HepG2 (cell line): ENCODE data around the gene MARCHF6. TPM values are rescaled to one million over a fixed set of nuclear protein-coding genes. Genes with fewer than 3 reads are reported as not detected.

Experiments
- ATAC-seq: fragments of 200-7000 bp; cut with Tn5 transposase; 3 replicates; pipeline ENCODE4 v1.9.1; 2020; ENCODE audit warnings: mild to moderate bottlenecking, moderate library complexity
- BruUV-seq: library from RNA; stranded (reverse); fragments of 400-500 nt; replicated peaks from 2 replicates; lab custom pipeline; 2021; lab: Mats Ljungman, UMichigan
- CTCF ChIA-PET: fragments of 300-600 bp; formaldehyde crosslinking; extraction: SDS; loops from one replicate; lab custom pipeline; 2021; ENCODE audit warnings: low total read pairs, inconsistent platforms, low intra/inter-chr PET ratio; lab: Yijun Ruan, JAX
- POLR2A ChIA-PET: fragments of 350-600 bp; sonication (Branson Sonifier 250); formaldehyde crosslinking; loops from one replicate; lab custom pipeline; 2020; ENCODE audit warnings: antibody characterized with exemption, inconsistent platforms; lab: Yijun Ruan, JAX
- DNase-seq: peaks from one replicate; pipeline ENCODE4 v3.0.0-alpha.2; 2015; ENCODE audit warnings: low spot score
- FAIRE-seq: peaks from 3 replicates; lab custom pipeline; 2011; peaks lifted over from hg19 to GRCh38; lab: Jason Lieb, UNC
- H2AFZ ChIP-seq: one replicate; pipeline ENCODE4 v1.6.1; 2011; ENCODE audit warnings: low read length, inconsistent platforms
- H3K27ac ChIP-seq: fragments of 300-600 bp; 3 replicates; pipeline ENCODE4 v1.8.0; 2011; ENCODE audit warnings: mixed run types, mild to moderate bottlenecking, mixed read lengths, low read length, inconsistent platforms; ENCODE audit not compliant: insufficient read depth; ENCODE audit errors: extremely low read length
- H3K27me3 ChIP-seq, 2 experiments: fragments of 200-600 bp in 1 of 2; 2 replicates in 1 of 2; 3 replicates in 1 of 2; pipeline versions ENCODE4 v1.6.0 to v1.8.0; 2011; ENCODE audit warnings: low read length in 2 of 2, mild to moderate bottlenecking in 2 of 2, moderate library complexity in 2 of 2, inconsistent platforms in 1 of 2; ENCODE audit not compliant: insufficient read depth in 2 of 2, control insufficient read depth in 1 of 2
- H3K36me3 ChIP-seq, 2 experiments: fragments of 200-600 bp in 1 of 2; replicated peaks in 1 of 2; 2 replicates in 1 of 2; 3 replicates in 1 of 2; pipeline versions ENCODE4 v1.5.1 to v1.8.0; 2011; ENCODE audit warnings: low read length in 2 of 2, inconsistent platforms in 1 of 2; ENCODE audit not compliant: insufficient read depth in 2 of 2, control insufficient read depth in 1 of 2
- H3K4me1 ChIP-seq: 2 replicates; pipeline ENCODE4 v1.5.1; 2012; ENCODE audit warnings: low read length, inconsistent platforms; ENCODE audit not compliant: insufficient read depth
- H3K4me2 ChIP-seq: 2 replicates; pipeline ENCODE4 v1.6.0; 2011; ENCODE audit warnings: low read depth, low read length, inconsistent platforms
- H3K4me3 ChIP-seq, 3 experiments: fragments of 200-600 bp in 1 of 3; sonication (generic), shearing (Covaris generic) in 1 of 3; replicated peaks in 1 of 3; 2 replicates each; pipeline ENCODE4 v1.5.1; 2011 to 2016; ENCODE audit warnings: low read length in 3 of 3, inconsistent platforms in 2 of 3, low read depth in 2 of 3, mild to moderate bottlenecking in 2 of 3, control low read depth in 1 of 3, mixed read lengths in 1 of 3; ENCODE audit not compliant: insufficient read depth in 1 of 3
- H3K79me2 ChIP-seq: one replicate; pipeline ENCODE4 v1.6.1; 2011; ENCODE audit warnings: low read length, inconsistent platforms; ENCODE audit not compliant: insufficient read depth
- H3K9ac ChIP-seq: 2 replicates; pipeline ENCODE4 v1.6.0; 2011; ENCODE audit warnings: mild to moderate bottlenecking, low read depth, low read length, inconsistent platforms; ENCODE audit not compliant: insufficient read depth
- H3K9me3 ChIP-seq: 2 replicates; pipeline ENCODE4 v1.5.1; 2012; ENCODE audit warnings: mild to moderate bottlenecking, low read length
- H4K20me1 ChIP-seq: 2 replicates; pipeline ENCODE4 v1.6.0; 2011; ENCODE audit warnings: inconsistent platforms, mild to moderate bottlenecking, low read length, moderate library complexity; ENCODE audit not compliant: insufficient read depth
- HNF4G ChIP-seq, 2 experiments: sonication (generic) in 1 of 2; formaldehyde crosslinking in 1 of 2; IDR thresholded peaks; 2 replicates each; pipeline versions ENCODE4 v1.4.0 to v1.6.1; 2011 to 2020; ENCODE audit warnings: borderline replicate concordance in 2 of 2, low read depth in 2 of 2, mild to moderate bottlenecking in 2 of 2, low read length in 1 of 2, missing genetic modification reagents in 1 of 2, moderate library complexity in 1 of 2
- HNRNPLL ChIP-seq: fragments of 200-400 bp; formaldehyde crosslinking; IDR thresholded peaks from 2 replicates; pipeline ENCODE4 v1.6.1; 2017; ENCODE audit warnings: mild to moderate bottlenecking, low read depth, low read length; ENCODE audit not compliant: poor library complexity, severe bottlenecking
- MAFK ChIP-seq, 2 experiments: IDR thresholded peaks in 1 of 2; conservative IDR thresholded peaks in 1 of 2; 2 replicates each; pipeline ENCODE4 v1.6.1; 2011; ENCODE audit warnings: improper control_type of control experiment in 2 of 2, low read length in 2 of 2
- NFE2L2 ChIP-seq: fragments of 150-350 bp; IDR thresholded peaks from 2 replicates; pipeline ENCODE4 v1.6.1; 2014; ENCODE audit warnings: low read length
- RARA ChIP-seq: IDR thresholded peaks from 2 replicates; pipeline ENCODE4 v1.6.1; 2016; ENCODE audit warnings: missing genetic modification reagents, missing compliant biosample characterization
- RBAK ChIP-seq: sonication (generic); formaldehyde crosslinking; IDR thresholded peaks from 2 replicates; pipeline ENCODE4 v1.5.1; 2020; ENCODE audit warnings: mild to moderate bottlenecking, missing genetic modification reagents
- SMAD1 ChIP-seq: sonication (generic); formaldehyde crosslinking; IDR thresholded peaks from 2 replicates; pipeline ENCODE4 v1.4.0; 2020; ENCODE audit warnings: missing genetic modification reagents, low read depth, mild to moderate bottlenecking, borderline replicate concordance
- TIGD3 ChIP-seq: sonication (generic); formaldehyde crosslinking; IDR thresholded peaks from 2 replicates; pipeline ENCODE4 v1.5.1; 2020; ENCODE audit warnings: mild to moderate bottlenecking, missing genetic modification reagents, borderline replicate concordance
- TMF1 ChIP-seq: sonication (generic); formaldehyde crosslinking; IDR thresholded peaks from 2 replicates; pipeline ENCODE4 v1.8.1; 2022; ENCODE audit warnings: low read depth, missing genetic modification reagents
- ZHX1 ChIP-seq: sonication (generic); formaldehyde crosslinking; IDR thresholded peaks from 2 replicates; pipeline ENCODE4 v1.8.1; 2022; ENCODE audit warnings: low read depth, mild to moderate bottlenecking, missing genetic modification reagents
- ZNF256 ChIP-seq: sonication (generic); formaldehyde crosslinking; conservative IDR thresholded peaks from 2 replicates; pipeline ENCODE4 v1.4.0; 2020; ENCODE audit warnings: missing genetic modification reagents
- ZNF354B ChIP-seq: sonication (generic); formaldehyde crosslinking; IDR thresholded peaks from 2 replicates; pipeline ENCODE4 v1.8.0; 2022; ENCODE audit warnings: mild to moderate bottlenecking, missing genetic modification reagents
- ZNF775 ChIP-seq: sonication (generic); formaldehyde crosslinking; IDR thresholded peaks from 2 replicates; pipeline ENCODE4 v1.4.0; 2020; ENCODE audit warnings: missing genetic modification reagents, mild to moderate bottlenecking, moderate library complexity, borderline replicate concordance
- WGBS: methylation state at CpG from one replicate; pipeline ENCODE4 v1.1.6; 2017; ENCODE audit warnings: low lambda C conversion rate; 5-methylcytosine and 5-hydroxymethylcytosine counted together
- in situ Hi-C: cut with HindIII; loops from 2 replicates; pipeline ENCODE4 v1.10.0; 2017; ENCODE audit warnings: low pct_unique_long_range_greater_than_20kb; ENCODE audit not compliant: extremely low pct_ligation_motif_present
- intact Hi-C: fragments of 100-400 bp; cut with micrococcal nuclease; formaldehyde crosslinking; loops from one replicate; pipeline ENCODE4 v1.10.0; 2022; ENCODE audit not compliant: unreplicated experiment
- polyA plus RNA-seq, 8 experiments: library from polyadenylated mRNA; depleted of rRNA in 3 of 8; stranded (reverse) in 7 of 8; unstranded in 1 of 8; fragments of >200 nt; fragmentation: Illumina TruSeq in 4 of 8; extraction: Trizol in 4 of 8; gene quantifications; 2 replicates each; pipeline versions ENCODE4 v1.2.1 to v1.2.3, GENCODE V29; 2011 to 2016; ENCODE audit warnings: low read depth in 4 of 8, missing spikeins in 1 of 8, mixed read lengths in 1 of 8; ENCODE audit not compliant: insufficient read depth in 1 of 8
- total RNA-seq, 5 experiments: library from RNA; depleted of rRNA; stranded (reverse); fragments of >200 nt; fragmentation: Illumina TruSeq; extraction: Trizol; gene quantifications; 2 replicates each; pipeline ENCODE4 v1.2.3, GENCODE V29; 2016; ENCODE audit warnings: low read depth in 1 of 5
- TF ChIP-seq, protein P1 (sequence below): sonication (generic); formaldehyde crosslinking; IDR thresholded peaks from 2 replicates; pipeline ENCODE4 v1.5.0; 2020; ENCODE audit warnings: missing genetic modification reagents

MARCHF6 gene
- total and polyA plus RNA-seq, 2 of the 13 experiments (the other 11 are each of a cell fraction or from before 2014, with no cell fraction given), result 48.6 to 107 TPM

DNA sequence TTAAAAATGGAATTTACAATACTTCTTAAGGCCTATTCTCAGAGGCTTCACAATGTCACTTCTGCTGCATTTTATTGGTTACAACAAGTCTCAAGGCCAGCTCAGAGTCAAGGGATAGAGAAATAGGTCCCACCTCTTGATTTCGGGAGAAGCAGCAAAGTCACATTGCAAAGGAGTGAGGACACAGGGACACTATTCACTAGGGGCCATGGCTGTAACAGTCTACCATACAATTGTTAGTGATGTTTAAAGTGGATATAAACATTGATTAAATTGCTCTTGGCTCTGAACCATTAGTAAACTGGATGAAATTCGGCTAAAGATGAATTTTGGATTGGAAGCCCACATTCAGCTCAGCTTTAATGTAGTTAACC is 24.1 kb upstream of the MARCHF6 start (continued):
- TF ChIP-seq TIGD3 (no peak), RBAK (no peak), HNF4G (IDR thresholded peaks at IDR 0.05; ENCODE audit: borderline replicate concordance, low read depth, low read length) (no peak), HNF4G (CRISPR knock-in tag; IDR thresholded peaks at IDR 0.05; ENCODE audit: borderline replicate concordance, low read depth) (no peak), HNRNPLL (no peak), ZNF354B (no peak), TMF1 (CRISPR knock-in tag) (no peak), MAFK (conservative IDR thresholded peaks at IDR 0.05 in 1 of 2, IDR thresholded peaks at IDR 0.05 in 1 of 2; ENCODE audit: low read length in 2 of 2) (no peak), NFE2L2 (no peak), SMAD1 (CRISPR knock-in tag) (no peak)
- TF ChIP-seq, protein P1, sequence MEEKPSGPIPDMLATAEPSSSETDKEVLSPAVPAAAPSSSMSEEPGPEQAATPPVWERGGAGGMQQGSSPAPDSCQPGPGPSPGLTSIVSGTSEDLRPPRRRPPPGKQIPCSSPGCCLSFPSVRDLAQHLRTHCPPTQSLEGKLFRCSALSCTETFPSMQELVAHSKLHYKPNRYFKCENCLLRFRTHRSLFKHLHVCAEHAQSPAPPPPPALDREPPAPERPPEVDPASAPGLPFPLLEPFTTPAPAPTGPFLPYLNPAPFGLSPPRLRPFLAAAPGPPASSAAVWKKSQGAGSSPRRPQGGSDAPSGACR (CRISPR knock-in tag), result no peak

DNA sequence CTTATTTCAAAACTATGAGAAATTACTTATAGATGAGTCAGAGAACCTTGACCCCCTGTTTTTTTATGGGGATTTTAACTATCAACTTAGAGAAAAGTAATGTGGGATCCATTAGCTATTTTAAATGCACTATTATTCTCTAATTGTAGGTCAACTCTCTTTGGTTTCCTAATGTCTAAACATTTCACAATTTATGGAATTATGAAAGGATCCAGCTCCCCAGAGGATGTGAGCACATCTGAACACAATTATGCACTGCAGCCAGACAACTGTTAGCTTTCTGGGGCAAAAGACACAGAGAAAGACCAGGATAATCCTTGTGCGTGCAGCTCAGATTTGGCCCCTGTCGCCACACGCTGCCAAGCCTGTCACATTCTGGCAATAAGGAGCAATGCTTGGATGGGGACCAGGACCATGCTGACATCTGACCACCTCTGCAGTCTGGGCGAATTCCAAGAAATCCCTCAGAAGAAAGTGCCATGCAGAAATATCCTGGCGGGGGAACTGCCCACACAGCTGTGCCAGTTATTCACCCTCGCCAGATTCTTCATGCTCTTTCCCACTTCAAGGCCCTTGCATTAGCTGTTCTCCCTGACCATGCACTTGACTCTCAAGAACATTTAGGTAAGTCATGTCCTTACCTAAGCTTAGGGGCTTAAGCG is 23.5 kb upstream of the MARCHF6 start:
- H3K79me2 ChIP-seq, result no peaks in the 10 kb centered on the region
- H3K4me2 ChIP-seq, result no peak overlapping the region
- TF ChIP-seq ZHX1 (CRISPR knock-in tag) (no peak), RARA (no peak), ZNF256 (no peak), ZNF775 (no peak)
- H3K9ac ChIP-seq, result no peak overlapping the region
- H3K9me3 ChIP-seq, result no peaks in the 10 kb centered on the region
- peaks cover 39% of the 10 kb centered on the region for H3K4me1 ChIP-seq
- H3K36me3 ChIP-seq, result no peaks in the 10 kb centered on the region
- H3K27me3 ChIP-seq, result peaks cover 0 to 11% of the 10 kb centered on the region in 2 experiments; a peak in 1 of 5 replicates
- ChIA-PET CTCF (no interaction called here), POLR2A (interaction anchor here (1.8 kb wide), 1 partner anchor 23 kb away, joined by 9 read pairs; the partner anchor contains the start of gene MARCHF6)
- FAIRE-seq, result no peak
- no peak overlapping the region for H3K4me3 ChIP-seq
- H4K20me1 ChIP-seq, result no peaks in the 10 kb centered on the region
- in situ Hi-C loops, result no loop called here
- no peak for ATAC-seq
- no peak overlapping the region for H2AFZ ChIP-seq
- intact Hi-C loops, result no loop called here
- 57% methylated on average over 7 of the region's 7 CpGs for WGBS
- H3K27ac ChIP-seq, result no peak overlapping the region
- no peak for DNase-seq
- BruUV-seq, result no TSS peak
